Progenitor cell of endocrine pancreas (in vitro differentiated cells): ENCODE measurements around the gene NLRP7. TPM values are rescaled to one million over a fixed set of nuclear protein-coding genes. Genes with fewer than 3 reads are reported as not detected.

Experiments used
- DNase-seq: peaks from one replicate; pipeline ENCODE4 v3.0.0; 2021; ENCODE audit warnings: low spot score; ENCODE audit not compliant: unreplicated experiment
- H3K27ac Mint-ChIP-seq: 2 replicates; pipeline ENCODE4 v1.8.0; 2021; ENCODE audit warnings: mild to moderate bottlenecking, moderate library complexity, mixed read lengths
- H3K27me3 Mint-ChIP-seq: 2 replicates; pipeline ENCODE4 v1.8.0; 2021; ENCODE audit warnings: mixed read lengths
- H3K36me3 Mint-ChIP-seq: 2 replicates; pipeline ENCODE4 v1.8.0; 2022; ENCODE audit warnings: mixed read lengths; ENCODE audit not compliant: insufficient read depth
- H3K4me1 Mint-ChIP-seq: 2 replicates; pipeline ENCODE4 v1.8.0; 2021; ENCODE audit warnings: low read depth, mixed read lengths
- H3K4me3 Mint-ChIP-seq: 2 replicates; pipeline ENCODE4 v1.8.0; 2021; ENCODE audit warnings: low read depth, mild to moderate bottlenecking, moderate library complexity, mixed read lengths
- H3K9me3 Mint-ChIP-seq: 2 replicates; pipeline ENCODE4 v1.8.0; 2021; ENCODE audit warnings: low read depth, mixed read lengths
- CTCF ChIP-seq: fragments of 200-600 bp; sonication (generic); IDR thresholded peaks from one replicate; pipeline ENCODE4 v1.5.0; 2021; ENCODE audit warnings: antibody characterized with exemption, mild to moderate bottlenecking; ENCODE audit not compliant: unreplicated experiment
- total RNA-seq: library from RNA; stranded (reverse); gene quantifications from 2 replicates; pipeline ENCODE4 v1.2.1, GENCODE V29; 2021

NLRP7 gene
- total RNA-seq, 1 donor from 2014 or later = not detected

- Mint-ChIP-seq H3K4me3 (no peak overlapping the region), H3K4me1 (no peaks in the 10 kb centered on the region), H3K27me3 (no peaks in the 10 kb centered on the region), H3K27ac (no peak overlapping the region), H3K36me3 (no peaks in the 10 kb centered on the region), H3K9me3 (no peaks in the 10 kb centered on the region)
- TF ChIP-seq CTCF = no peak
- no peak for DNase-seq
Observed at GRCh38 chr19:54889566-54889965, 57.8 kb downstream of the NLRP7 start.

- no peak overlapping the region for H3K4me3 Mint-ChIP-seq
- H3K27ac Mint-ChIP-seq = no peak overlapping the region
- no peaks in the 10 kb centered on the region for H3K27me3 Mint-ChIP-seq
- H3K9me3 Mint-ChIP-seq = no peaks in the 10 kb centered on the region
- H3K4me1 Mint-ChIP-seq = no peaks in the 10 kb centered on the region
- H3K36me3 Mint-ChIP-seq = no peaks in the 10 kb centered on the region
- no peak for DNase-seq
- TF ChIP-seq CTCF = no peak
Observed at GRCh38 chr19:54888239-54888638, 59.1 kb downstream of the NLRP7 start.

GRCh38 chr19:54883228-54883627, 64.1 kb downstream of the NLRP7 start:
- no peak for DNase-seq
- H3K9me3 Mint-ChIP-seq = no peaks in the 10 kb centered on the region
- peaks cover 25% of the 10 kb centered on the region for H3K27me3 Mint-ChIP-seq
- H3K4me1 Mint-ChIP-seq = peaks cover 3% of the 10 kb centered on the region
- no peak overlapping the region for H3K27ac Mint-ChIP-seq
- no peak overlapping the region for H3K4me3 Mint-ChIP-seq
- H3K36me3 Mint-ChIP-seq = no peaks in the 10 kb centered on the region
- TF ChIP-seq CTCF = no peak

GRCh38 chr19:54882758-54883157, 64.6 kb downstream of the NLRP7 start:
- Mint-ChIP-seq H3K9me3 (no peaks in the 10 kb centered on the region), H3K36me3 (no peaks in the 10 kb centered on the region), H3K27ac (no peak overlapping the region), H3K4me3 (no peak overlapping the region), H3K27me3 (peaks cover 25% of the 10 kb centered on the region), H3K4me1 (peaks cover 3% of the 10 kb centered on the region)
- no peak for DNase-seq
- TF ChIP-seq CTCF = no peak

- Mint-ChIP-seq H3K4me1 (peaks cover 3% of the 10 kb centered on the region), H3K27ac (no peak overlapping the region), H3K9me3 (no peaks in the 10 kb centered on the region), H3K27me3 (peaks cover 32% of the 10 kb centered on the region), H3K36me3 (no peaks in the 10 kb centered on the region), H3K4me3 (no peak overlapping the region)
- DNase-seq = no peak
- TF ChIP-seq CTCF = no peak
Observed at GRCh38 chr19:54881884-54882283, 65.4 kb downstream of the NLRP7 start.

- DNase-seq = no peak
- no peaks in the 10 kb centered on the region for H3K36me3 Mint-ChIP-seq
- H3K27ac Mint-ChIP-seq = no peak overlapping the region
- TF ChIP-seq CTCF = no peak
- H3K27me3 Mint-ChIP-seq = peaks cover 42% of the 10 kb centered on the region
- H3K4me1 Mint-ChIP-seq = peaks cover 3% of the 10 kb centered on the region
- no peak overlapping the region for H3K4me3 Mint-ChIP-seq
- no peaks in the 10 kb centered on the region for H3K9me3 Mint-ChIP-seq
Observed at GRCh38 chr19:54877471-54877870, 69.9 kb downstream of the NLRP7 start.
